Lower leg skin (tissue), 3 donors: ENCODE data around the gene PDZRN3.

Experiments used
- CTCF ChIP-seq, 3 donors: fragments of 450-650 bp; IDR thresholded peaks; one replicate each; pipeline ENCODE4 v1.5.1; 2016; ENCODE audit warnings: antibody characterized with exemption in 3 of 3, mild to moderate bottlenecking in 3 of 3, moderate library complexity in 2 of 3
- POLR2A ChIP-seq, 2 donors: fragments of 450-650 bp; IDR thresholded peaks; one replicate each; pipeline ENCODE4 v1.6.1; 2016 to 2017; ENCODE audit warnings: antibody characterized with exemption in 2 of 2, mild to moderate bottlenecking in 1 of 2, moderate library complexity in 1 of 2

- no peak for TF ChIP-seq CTCF (IDR thresholded peaks at IDR 0.05)
- TF ChIP-seq POLR2A (IDR thresholded peaks at IDR 0.05) = no peak
Observed at GRCh38 chr3:73351423-73352071, 273.2 kb downstream of the PDZRN3 start.
